H9 (cell line): ENCODE results near the gene ERN1. TPM values are rescaled to one million over a fixed set of nuclear protein-coding genes. Genes with fewer than 3 reads are reported as not detected.

Source experiments
- DNase-seq: peaks from one replicate; pipeline ENCODE4 v3.0.0-alpha.2; 2017
- H2AFZ ChIP-seq: one replicate; pipeline ENCODE4 v1.6.1; 2013; ENCODE audit warnings: mild to moderate bottlenecking, low read length, control low read depth, moderate library complexity
- H2AK5ac ChIP-seq: 2 replicates; pipeline ENCODE4 v1.6.1; 2013; ENCODE audit warnings: low read length, control low read depth, mixed read lengths; ENCODE audit not compliant: insufficient read length
- H2BK120ac ChIP-seq: one replicate; pipeline ENCODE4 v1.6.1; 2013; ENCODE audit warnings: low read depth, mild to moderate bottlenecking, low read length, control low read depth, inconsistent platforms; ENCODE audit not compliant: poor library complexity, severe bottlenecking
- H2BK12ac ChIP-seq: 2 replicates; pipeline ENCODE4 v1.6.1; 2013; ENCODE audit warnings: low read length, control low read depth, mixed read lengths, low read depth; ENCODE audit not compliant: insufficient read length
- H2BK15ac ChIP-seq: 2 replicates; pipeline ENCODE4 v1.6.1; 2013; ENCODE audit warnings: low read depth, low read length, control low read depth
- H2BK20ac ChIP-seq: one replicate; pipeline ENCODE4 v1.6.1; 2013; ENCODE audit warnings: low read depth, mild to moderate bottlenecking, low read length, control low read depth, inconsistent platforms; ENCODE audit not compliant: poor library complexity, severe bottlenecking
- H2BK5ac ChIP-seq: 2 replicates; pipeline ENCODE4 v1.6.1; 2013; ENCODE audit warnings: low read length, control low read depth, mixed read lengths; ENCODE audit not compliant: insufficient read length
- H3K14ac ChIP-seq: 2 replicates; pipeline ENCODE4 v1.6.1; 2013; ENCODE audit warnings: low read length, control low read depth; ENCODE audit not compliant: insufficient read depth
- H3K18ac ChIP-seq: 2 replicates; pipeline ENCODE4 v1.6.1; 2013; ENCODE audit warnings: low read depth, mild to moderate bottlenecking, mixed read lengths, low read length, control low read depth; ENCODE audit not compliant: insufficient read length
- H3K23ac ChIP-seq: 2 replicates; pipeline ENCODE4 v1.6.1; 2013; ENCODE audit warnings: low read length, control low read depth, mixed read lengths, low read depth; ENCODE audit not compliant: insufficient read length
- H3K23me2 ChIP-seq: 2 replicates; pipeline ENCODE4 v1.6.1; 2013; ENCODE audit warnings: low read depth, mild to moderate bottlenecking, mixed read lengths, low read length, control low read depth; ENCODE audit not compliant: insufficient read length, poor library complexity, severe bottlenecking
- H3K27ac ChIP-seq: 2 replicates; pipeline ENCODE4 v1.5.1; 2013; ENCODE audit warnings: low read length, control low read depth, mixed read lengths, low read depth; ENCODE audit not compliant: insufficient read length
- H3K27me3 ChIP-seq: 2 replicates; pipeline ENCODE4 v1.6.1; 2013; ENCODE audit warnings: low read length, control low read depth, inconsistent platforms; ENCODE audit not compliant: insufficient read depth
- H3K4ac ChIP-seq: 2 replicates; pipeline ENCODE4 v1.6.1; 2013; ENCODE audit warnings: low read depth, mild to moderate bottlenecking, control low read depth, inconsistent platforms, low read length, moderate library complexity
- H3K4me1 ChIP-seq: 2 replicates; pipeline ENCODE4 v1.6.1; 2013; ENCODE audit warnings: low read length, control low read depth, inconsistent platforms; ENCODE audit not compliant: insufficient read depth
- H3K4me2 ChIP-seq: 2 replicates; pipeline ENCODE4 v1.6.1; 2013; ENCODE audit warnings: low read length, control low read depth, mixed read lengths; ENCODE audit not compliant: insufficient read length, insufficient read depth
- H3K56ac ChIP-seq: 2 replicates; pipeline ENCODE4 v1.6.1; 2013; ENCODE audit warnings: low read depth, mild to moderate bottlenecking, mixed read lengths, low read length, control low read depth; ENCODE audit not compliant: insufficient read length
- H3K79me1 ChIP-seq: 2 replicates; pipeline ENCODE4 v1.6.1; 2013; ENCODE audit warnings: low read depth, mild to moderate bottlenecking, moderate library complexity, low read length, control low read depth, inconsistent platforms; ENCODE audit not compliant: insufficient read depth, poor library complexity, severe bottlenecking
- H3K79me2 ChIP-seq: 2 replicates; pipeline ENCODE4 v1.6.1; 2013; ENCODE audit warnings: low read length, control low read depth, inconsistent platforms; ENCODE audit not compliant: insufficient read depth
- H3K9ac ChIP-seq: 2 replicates; pipeline ENCODE4 v1.6.1; 2013; ENCODE audit warnings: low read length, control low read depth, mixed read lengths; ENCODE audit not compliant: insufficient read length; ENCODE audit errors: extremely low read depth
- H3K9me3 ChIP-seq: one replicate; pipeline ENCODE4 v1.6.1; 2013; ENCODE audit warnings: low read depth, low read length, inconsistent platforms; ENCODE audit not compliant: control insufficient read depth
- H3T11ph ChIP-seq: one replicate; pipeline ENCODE4 v1.6.1; 2013; ENCODE audit warnings: mild to moderate bottlenecking, low read length, control low read depth, inconsistent platforms
- H4K20me1 ChIP-seq: one replicate; pipeline ENCODE4 v1.6.1; 2013; ENCODE audit not compliant: control insufficient read depth, insufficient read length, insufficient read depth
- H4K5ac ChIP-seq: 2 replicates; pipeline ENCODE4 v1.6.1; 2013; ENCODE audit warnings: low read depth, mild to moderate bottlenecking, mixed read lengths, low read length, control low read depth; ENCODE audit not compliant: insufficient read length
- H4K8ac ChIP-seq: replicated peaks from 2 replicates; pipeline ENCODE4 v1.6.1; 2013; ENCODE audit warnings: low read length, control low read depth, mixed read lengths, low read depth; ENCODE audit not compliant: insufficient read length
- H4K91ac ChIP-seq: 2 replicates; pipeline ENCODE4 v1.6.1; 2013; ENCODE audit warnings: low read depth, mild to moderate bottlenecking, moderate library complexity, mixed read lengths, low read length, control low read depth; ENCODE audit not compliant: insufficient read length
- H3K27ac Mint-ChIP-seq, 3 experiments: 2 replicates in 2 of 3; 3 replicates in 1 of 3; pipeline ENCODE4 v1.8.0; 2020 to 2021; ENCODE audit warnings: mixed read lengths in 3 of 3, mild to moderate bottlenecking in 1 of 3, moderate library complexity in 1 of 3
- H3K27me3 Mint-ChIP-seq: 2 replicates; pipeline ENCODE4 v1.8.0; 2021; ENCODE audit warnings: low read depth, mild to moderate bottlenecking, moderate library complexity, mixed read lengths
- H3K36me3 Mint-ChIP-seq, 3 experiments: 2 replicates in 2 of 3; 3 replicates in 1 of 3; pipeline ENCODE4 v1.8.0; 2020 to 2021; ENCODE audit warnings: low read depth in 3 of 3, mixed read lengths in 3 of 3; ENCODE audit not compliant: insufficient read depth in 1 of 3
- H3K4me1 Mint-ChIP-seq, 2 experiments: 2 replicates each; pipeline ENCODE4 v1.8.0; 2020; ENCODE audit warnings: mixed read lengths in 2 of 2
- H3K4me3 Mint-ChIP-seq, 2 experiments: 2 replicates in 1 of 2; 3 replicates in 1 of 2; pipeline ENCODE4 v1.8.0; 2020 to 2021; ENCODE audit warnings: mild to moderate bottlenecking in 2 of 2, mixed read lengths in 2 of 2, moderate library complexity in 1 of 2
- H3K9me3 Mint-ChIP-seq, 2 experiments: 2 replicates in 1 of 2; 3 replicates in 1 of 2; pipeline ENCODE4 v1.8.0; 2020; ENCODE audit warnings: mild to moderate bottlenecking in 2 of 2, mixed read lengths in 2 of 2, moderate library complexity in 1 of 2
- WGBS: extraction: QIAGEN DNeasy Blood & Tissue Kit; methylation state at CpG from one replicate; pipeline ENCODE4 v1.1.7; 2013; ENCODE audit warnings: missing lambda C conversion rate, low lambda C conversion rate, mixed read lengths; ENCODE audit not compliant: insufficient read length; ENCODE audit errors: extremely low coverage; 5-methylcytosine and 5-hydroxymethylcytosine counted together
- total RNA-seq: library from RNA; stranded (reverse); gene quantifications from 2 replicates; pipeline ENCODE4 v1.2.1, GENCODE V29; 2021
- TF ChIP-seq, protein P1 (sequence below): fragments of 200-600 bp; sonication (generic); conservative IDR thresholded peaks from 3 replicates; pipeline ENCODE4 v1.8.0; 2021; ENCODE audit warnings: antibody characterized with exemption, mild to moderate bottlenecking

Gene ERN1
- total RNA-seq, 1 experiment from 2014 or later, result 5.0 TPM

GRCh38 chr17:64115822-64116534 is 14.0 kb downstream of the ERN1 start:
- no CpG with 5 or more reads among the region's 7 CpGs for WGBS
- no peak overlapping the region for H2BK5ac ChIP-seq
- H2BK20ac ChIP-seq, result no peak overlapping the region
- H4K20me1 ChIP-seq, result no peaks in the 10 kb centered on the region
- no peak overlapping the region for H3K27ac ChIP-seq
- Mint-ChIP-seq H3K27ac (no peak overlapping the region), H3K4me3 (no peak overlapping the region), H3K4me1 (peaks cover 0 to 2% of the 10 kb centered on the region in 2 experiments; a peak in 1 of 4 replicates), H3K27me3 (no peaks in the 10 kb centered on the region), H3K36me3 (no peaks in the 10 kb centered on the region), H3K9me3 (no peaks in the 10 kb centered on the region)
- H2AFZ ChIP-seq, result no peak overlapping the region
- H3K14ac ChIP-seq, result no peak overlapping the region
- DNase-seq, result no peak
- H3K27me3 ChIP-seq, result no peaks in the 10 kb centered on the region
- no peak overlapping the region for H2BK12ac ChIP-seq
- no peaks in the 10 kb centered on the region for H3K79me2 ChIP-seq
- TF ChIP-seq, protein P1, sequence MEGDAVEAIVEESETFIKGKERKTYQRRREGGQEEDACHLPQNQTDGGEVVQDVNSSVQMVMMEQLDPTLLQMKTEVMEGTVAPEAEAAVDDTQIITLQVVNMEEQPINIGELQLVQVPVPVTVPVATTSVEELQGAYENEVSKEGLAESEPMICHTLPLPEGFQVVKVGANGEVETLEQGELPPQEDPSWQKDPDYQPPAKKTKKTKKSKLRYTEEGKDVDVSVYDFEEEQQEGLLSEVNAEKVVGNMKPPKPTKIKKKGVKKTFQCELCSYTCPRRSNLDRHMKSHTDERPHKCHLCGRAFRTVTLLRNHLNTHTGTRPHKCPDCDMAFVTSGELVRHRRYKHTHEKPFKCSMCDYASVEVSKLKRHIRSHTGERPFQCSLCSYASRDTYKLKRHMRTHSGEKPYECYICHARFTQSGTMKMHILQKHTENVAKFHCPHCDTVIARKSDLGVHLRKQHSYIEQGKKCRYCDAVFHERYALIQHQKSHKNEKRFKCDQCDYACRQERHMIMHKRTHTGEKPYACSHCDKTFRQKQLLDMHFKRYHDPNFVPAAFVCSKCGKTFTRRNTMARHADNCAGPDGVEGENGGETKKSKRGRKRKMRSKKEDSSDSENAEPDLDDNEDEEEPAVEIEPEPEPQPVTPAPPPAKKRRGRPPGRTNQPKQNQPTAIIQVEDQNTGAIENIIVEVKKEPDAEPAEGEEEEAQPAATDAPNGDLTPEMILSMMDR, result no peak
- no peaks in the 10 kb centered on the region for H3K4me1 ChIP-seq
- no peak overlapping the region for H4K5ac ChIP-seq
- H2AK5ac ChIP-seq, result no peak overlapping the region
- H4K8ac ChIP-seq, result no peak overlapping the region
- H3K79me1 ChIP-seq, result no peaks in the 10 kb centered on the region
- H3K23me2 ChIP-seq, result no peaks in the 10 kb centered on the region
- no peak overlapping the region for H2BK15ac ChIP-seq
- no peak overlapping the region for H3K23ac ChIP-seq
- no peak overlapping the region for H3K18ac ChIP-seq
- H3K4me2 ChIP-seq, result no peak overlapping the region
- no peaks in the 10 kb centered on the region for H3K9me3 ChIP-seq
- H2BK120ac ChIP-seq, result no peak overlapping the region
- H4K91ac ChIP-seq, result no peak overlapping the region
- no peak overlapping the region for H3K56ac ChIP-seq
- H3T11ph ChIP-seq, result no peak overlapping the region
- H3K4ac ChIP-seq, result no peak overlapping the region
- H3K9ac ChIP-seq, result no peak overlapping the region
